ENCODE results near the gene CLEC4F.

DNA sequence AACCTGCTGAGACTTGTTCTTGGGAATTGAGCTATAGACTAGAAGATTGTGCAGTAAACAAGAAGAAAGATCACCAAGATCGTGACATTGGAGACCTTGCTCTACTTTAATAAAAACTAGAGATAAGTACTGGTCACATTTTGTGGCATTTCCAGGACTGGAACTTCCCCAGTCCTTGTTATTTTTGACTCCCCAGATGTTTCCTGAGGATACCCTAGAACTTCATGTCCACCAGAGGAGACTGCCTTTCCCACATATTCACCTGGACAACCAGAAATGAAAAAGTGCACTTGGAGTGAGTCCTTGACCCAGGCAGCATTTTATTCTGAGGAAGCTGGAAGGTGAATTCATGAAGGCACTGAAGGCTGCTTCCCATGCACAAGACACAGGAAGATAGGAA, 9.5 kb upstream of the CLEC4F start:
- TF ChIP-seq, protein P1, sequence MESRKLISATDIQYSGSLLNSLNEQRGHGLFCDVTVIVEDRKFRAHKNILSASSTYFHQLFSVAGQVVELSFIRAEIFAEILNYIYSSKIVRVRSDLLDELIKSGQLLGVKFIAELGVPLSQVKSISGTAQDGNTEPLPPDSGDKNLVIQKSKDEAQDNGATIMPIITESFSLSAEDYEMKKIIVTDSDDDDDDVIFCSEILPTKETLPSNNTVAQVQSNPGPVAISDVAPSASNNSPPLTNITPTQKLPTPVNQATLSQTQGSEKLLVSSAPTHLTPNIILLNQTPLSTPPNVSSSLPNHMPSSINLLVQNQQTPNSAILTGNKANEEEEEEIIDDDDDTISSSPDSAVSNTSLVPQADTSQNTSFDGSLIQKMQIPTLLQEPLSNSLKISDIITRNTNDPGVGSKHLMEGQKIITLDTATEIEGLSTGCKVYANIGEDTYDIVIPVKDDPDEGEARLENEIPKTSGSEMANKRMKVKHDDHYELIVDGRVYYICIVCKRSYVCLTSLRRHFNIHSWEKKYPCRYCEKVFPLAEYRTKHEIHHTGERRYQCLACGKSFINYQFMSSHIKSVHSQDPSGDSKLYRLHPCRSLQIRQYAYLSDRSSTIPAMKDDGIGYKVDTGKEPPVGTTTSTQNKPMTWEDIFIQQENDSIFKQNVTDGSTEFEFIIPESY (IDR thresholded peaks at IDR 0.05) = no peak
- no peak for TF ChIP-seq EP300 (IDR thresholded peaks at IDR 0.05; ENCODE audit: borderline replicate concordance in 1 of 2, control insufficient read depth in 1 of 2, low read depth in 2 of 2, low read length in 2 of 2)
- TF ChIP-seq HDAC2 (IDR thresholded peaks at IDR 0.05) = no peak
- TF ChIP-seq, protein P2, sequence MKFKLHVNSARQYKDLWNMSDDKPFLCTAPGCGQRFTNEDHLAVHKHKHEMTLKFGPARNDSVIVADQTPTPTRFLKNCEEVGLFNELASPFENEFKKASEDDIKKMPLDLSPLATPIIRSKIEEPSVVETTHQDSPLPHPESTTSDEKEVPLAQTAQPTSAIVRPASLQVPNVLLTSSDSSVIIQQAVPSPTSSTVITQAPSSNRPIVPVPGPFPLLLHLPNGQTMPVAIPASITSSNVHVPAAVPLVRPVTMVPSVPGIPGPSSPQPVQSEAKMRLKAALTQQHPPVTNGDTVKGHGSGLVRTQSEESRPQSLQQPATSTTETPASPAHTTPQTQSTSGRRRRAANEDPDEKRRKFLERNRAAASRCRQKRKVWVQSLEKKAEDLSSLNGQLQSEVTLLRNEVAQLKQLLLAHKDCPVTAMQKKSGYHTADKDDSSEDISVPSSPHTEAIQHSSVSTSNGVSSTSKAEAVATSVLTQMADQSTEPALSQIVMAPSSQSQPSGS (IDR thresholded peaks at IDR 0.05; ENCODE audit: low read length) = no peak
- no peak for TF ChIP-seq POLR2A (IDR thresholded peaks at IDR 0.05; ENCODE audit: low read depth, low read length)
